ENCODE measurements around the gene BLM.
A peak's percentile ranks its signal among the peaks of the same experiment; 100 is the strongest.
"Not testable (repeated sequence)": the region's sequence is repeated elsewhere in the genome, so short reads cannot be mapped to it uniquely, and the experiment has no call there.

BLM gene

DNA sequence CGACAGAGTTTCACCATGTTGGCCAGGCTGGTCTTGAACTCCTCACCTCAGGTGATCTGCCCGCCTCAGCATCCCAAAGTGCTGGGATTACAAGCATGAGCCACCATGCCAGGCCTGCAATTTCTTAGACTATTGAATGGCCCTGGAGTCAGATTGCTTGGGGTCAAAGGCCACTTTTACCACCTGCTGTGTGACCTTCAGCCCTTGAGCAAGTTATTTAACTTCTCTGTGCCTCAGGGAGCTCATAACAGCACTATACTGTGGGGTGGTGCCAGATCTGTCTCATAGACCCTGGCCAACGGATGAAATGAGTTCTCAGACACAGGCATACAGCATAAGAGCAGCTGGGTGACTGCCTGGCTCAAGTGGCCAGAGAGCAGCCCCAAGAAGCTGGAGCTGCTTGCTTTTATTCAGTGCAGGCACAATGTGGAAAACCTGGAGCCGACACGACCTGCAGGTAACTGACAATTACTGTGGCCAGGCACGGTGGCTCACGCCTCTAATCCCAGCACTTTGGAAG is 106.4 kb downstream of the BLM start:
- no peak for DNase-seq

DNA sequence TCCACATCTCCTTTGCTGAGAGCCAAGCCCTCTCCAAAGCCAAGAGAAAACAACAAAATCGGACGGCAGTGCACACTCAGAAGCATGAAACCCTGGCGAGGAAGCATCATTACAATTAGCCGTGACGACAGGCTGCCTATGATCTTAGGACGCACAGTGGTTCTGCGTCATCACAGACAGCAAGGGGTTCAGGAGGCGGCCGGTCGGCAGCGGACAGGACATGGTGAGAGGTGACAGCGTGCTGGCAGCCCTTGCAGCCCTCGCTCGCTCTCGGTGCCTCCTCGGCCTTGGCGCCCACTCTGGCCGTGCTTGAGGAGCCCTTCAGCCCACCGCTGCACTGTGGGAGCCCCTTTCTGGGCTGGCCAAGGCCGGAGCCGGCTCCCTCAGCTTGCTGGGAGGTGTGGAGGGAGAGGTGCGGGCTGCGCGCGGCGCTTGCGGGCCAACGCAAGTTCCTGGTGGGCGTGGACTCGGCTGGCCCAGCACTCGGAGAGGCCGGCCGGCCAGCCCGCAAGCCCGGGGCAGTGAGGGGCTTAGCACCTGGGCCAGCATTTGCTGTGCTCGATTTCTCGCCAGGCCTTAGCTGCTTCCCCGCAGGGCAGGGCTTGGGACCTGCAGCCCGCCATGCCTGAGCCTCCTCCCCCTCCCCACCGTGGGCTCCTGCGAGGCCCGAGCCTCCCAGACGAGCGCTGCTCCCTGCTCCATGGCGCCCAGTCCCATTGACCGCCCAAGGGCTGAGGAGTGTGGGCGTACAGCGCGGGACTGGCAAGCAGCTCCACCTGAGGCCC is 108.2 kb downstream of the BLM start:
- DNase-seq: not testable (repeated sequence)

DNA sequence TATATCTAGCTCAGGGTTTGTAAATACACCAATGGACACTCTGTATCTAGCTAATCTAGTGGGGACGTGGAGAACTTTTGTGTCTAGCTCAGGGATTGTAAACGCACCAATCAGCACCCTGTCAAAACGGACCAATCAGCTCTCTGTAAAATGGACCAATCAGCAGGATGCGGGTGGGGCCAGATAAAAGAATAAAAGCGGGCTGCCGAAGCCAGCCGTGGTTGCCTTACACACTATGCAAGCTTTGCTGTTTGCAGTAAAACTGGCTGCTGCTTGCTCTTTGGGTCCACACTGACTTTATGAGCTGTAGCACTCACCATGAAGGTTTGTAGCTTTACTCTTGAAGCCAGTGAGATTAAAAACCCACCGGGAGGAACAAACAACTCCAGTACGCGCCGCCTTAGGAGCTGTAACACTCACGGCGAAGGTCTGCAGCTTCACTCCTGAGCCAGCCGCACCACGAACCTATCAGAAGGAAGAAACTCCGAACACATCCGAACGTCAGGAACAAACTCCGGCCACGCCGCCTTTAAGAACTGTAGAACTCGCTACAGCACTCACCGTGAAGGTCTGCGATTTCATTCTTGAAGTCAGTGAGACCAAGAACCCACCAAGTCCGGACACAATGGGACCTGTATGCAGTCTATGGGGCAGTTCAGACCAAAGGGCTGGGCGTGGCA is 109.2 kb downstream of the BLM start:
- not testable (repeated sequence) for DNase-seq

DNA sequence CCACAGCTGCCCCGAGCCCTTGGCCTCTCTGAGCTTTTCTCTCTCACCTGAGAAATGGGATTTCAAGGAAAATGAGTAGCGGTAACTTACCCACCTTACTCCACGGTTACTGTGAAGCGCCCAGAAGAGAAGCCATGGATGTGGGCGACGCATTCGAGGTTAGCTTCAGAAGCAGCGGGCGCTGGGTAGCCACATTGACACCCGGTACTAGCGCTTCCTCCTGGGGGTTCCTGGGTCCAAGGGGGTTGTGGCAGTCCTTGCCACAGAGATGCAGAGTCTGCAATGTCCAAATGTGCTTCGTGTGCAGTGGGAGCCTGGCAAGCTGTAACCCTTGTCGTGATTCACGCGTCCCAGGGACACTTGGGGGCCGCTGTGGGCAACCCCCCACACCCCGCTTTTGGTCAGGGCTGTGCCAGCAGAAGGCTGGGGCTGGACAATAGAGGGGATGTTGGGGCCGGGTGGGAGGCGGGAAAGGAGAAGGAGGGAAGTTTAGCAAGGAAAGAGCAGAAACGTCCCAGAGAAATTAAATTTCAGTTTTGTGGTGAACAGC is 109.8 kb downstream of the BLM start:
- DNase-seq: no peak

DNA sequence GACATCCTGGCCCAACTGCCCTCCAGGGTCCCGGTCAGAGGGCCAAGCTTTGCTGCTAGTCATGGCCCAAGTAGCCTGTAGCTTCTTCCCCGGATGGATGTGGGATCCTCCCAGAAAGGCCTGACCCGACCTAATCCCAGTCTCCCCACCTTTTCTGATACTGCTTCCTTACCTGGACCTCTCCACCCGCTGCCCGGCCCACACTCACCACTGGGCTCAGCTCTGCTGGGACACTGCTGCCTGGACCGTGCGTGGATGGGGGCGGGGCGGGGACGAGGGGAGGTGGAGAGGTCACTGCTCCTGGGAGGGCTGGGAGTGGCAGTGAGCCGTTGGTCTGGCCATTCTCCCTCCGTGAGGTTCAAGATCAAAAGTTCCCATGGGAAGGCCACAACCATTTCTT is 111.0 kb downstream of the BLM start:
- DNase-seq: no peak

DNA sequence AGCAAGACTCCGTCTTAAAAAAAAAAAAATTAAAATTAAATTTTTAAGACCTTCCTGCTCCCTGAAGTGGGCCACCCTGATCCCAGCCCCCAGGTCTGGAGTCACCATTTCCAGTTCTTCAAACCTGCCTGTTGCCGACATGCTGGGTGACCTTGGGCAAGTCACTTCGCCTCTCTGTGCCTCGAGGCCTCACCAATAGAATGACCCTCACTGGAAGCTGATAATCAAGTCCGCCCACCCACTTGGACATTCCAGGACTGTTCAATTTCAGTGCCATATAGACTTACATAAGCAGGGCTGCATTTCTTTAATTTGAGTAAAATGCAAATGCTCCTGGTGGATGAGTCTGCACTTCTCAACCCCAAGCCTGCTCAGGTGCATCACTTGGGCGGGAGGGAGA is 112.0 kb downstream of the BLM start:
- no peak for DNase-seq

DNA sequence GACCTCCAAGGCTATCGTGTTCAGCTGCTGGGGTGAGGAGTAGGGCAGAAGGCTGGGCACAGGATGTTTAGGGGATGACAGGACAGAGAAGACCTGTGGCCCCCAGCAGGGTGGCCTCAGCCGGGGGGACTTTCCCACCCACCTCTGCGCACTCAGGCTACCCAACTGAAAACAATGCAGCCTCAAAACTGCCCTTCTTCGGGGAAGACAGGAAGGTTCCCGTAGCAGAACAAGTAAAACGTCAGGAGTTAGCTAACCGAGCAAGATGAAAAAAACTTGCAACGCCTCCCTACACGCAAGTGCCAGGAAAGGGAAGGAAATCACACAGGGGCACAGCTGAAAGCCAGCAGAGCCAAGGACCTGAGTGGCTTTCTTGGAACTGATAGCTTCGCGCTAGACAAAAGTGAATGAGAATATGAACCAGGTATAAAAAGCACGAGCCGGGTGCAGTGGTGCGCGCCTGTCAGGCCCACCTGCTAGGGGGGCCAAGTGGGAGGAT is 112.8 kb downstream of the BLM start:
- peak; percentile 74 for DNase-seq

DNA sequence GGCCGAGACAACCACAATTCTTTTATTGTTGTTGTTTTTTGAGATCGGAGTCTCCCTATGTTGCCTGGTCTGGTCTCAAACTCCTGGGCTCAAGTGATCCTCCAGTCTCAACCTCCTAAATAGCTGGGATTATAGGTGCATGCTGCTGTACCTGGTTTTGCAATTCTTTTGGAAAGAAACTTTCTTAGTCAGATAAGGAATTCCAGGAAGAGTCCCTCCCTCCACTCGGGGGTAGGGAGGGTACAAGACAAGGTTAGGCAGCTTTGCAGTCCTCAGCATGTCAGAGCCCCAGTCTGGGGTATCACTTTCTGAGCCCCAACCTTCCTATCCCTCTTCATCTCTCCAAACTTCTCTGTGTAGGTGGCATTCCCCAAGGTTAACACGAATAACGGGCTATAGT is 117.5 kb downstream of the BLM start:
- DNase-seq: no peak

DNA sequence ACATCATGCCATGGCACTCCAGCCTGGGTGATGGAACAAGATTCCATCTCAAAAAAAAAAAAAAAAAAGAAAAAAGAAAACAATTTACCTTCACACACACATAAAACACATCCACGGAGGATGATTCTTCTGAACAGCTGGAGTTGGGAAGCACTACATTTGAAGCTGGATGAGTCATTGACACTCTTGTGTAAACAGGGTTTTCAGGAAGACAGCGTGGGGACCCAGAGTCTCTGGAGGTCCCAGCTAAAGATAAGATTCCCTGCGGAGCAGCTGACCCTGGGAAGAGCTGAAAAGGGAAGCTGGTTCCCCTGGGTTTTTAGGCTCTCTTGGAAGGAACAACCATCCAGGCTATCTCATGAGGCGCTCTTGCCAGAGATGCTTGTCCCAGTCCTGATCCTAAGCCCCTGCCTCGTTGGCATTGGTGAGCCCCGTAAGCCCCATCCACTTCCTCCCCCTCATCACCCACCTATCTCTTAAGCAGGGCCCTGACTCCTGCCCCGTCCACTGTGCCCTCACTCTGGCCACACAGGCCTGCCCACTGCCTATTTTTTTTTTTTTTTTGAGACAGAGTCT is 119.2 kb downstream of the BLM start:
- DNase-seq: no peak

DNA sequence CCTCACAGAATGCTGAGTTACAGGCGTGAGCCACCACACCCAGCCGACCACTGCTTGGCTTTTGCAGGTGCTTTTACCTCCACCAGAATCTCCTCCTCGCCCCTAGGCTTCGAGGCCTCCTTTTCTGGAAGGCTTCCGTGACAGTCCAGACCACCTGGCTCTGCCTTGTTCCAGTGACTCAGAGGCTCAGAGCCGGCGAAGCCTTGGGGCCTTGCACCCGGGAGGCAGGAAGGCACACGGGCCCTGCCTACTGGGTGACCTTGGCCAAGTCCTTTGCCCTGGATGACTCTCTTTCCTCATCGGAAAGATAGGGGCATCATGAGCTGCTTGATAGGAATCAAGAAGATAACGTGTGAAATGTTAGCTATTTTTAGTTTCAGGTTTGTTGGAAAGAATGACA is 119.9 kb downstream of the BLM start:
- no peak for DNase-seq

DNA sequence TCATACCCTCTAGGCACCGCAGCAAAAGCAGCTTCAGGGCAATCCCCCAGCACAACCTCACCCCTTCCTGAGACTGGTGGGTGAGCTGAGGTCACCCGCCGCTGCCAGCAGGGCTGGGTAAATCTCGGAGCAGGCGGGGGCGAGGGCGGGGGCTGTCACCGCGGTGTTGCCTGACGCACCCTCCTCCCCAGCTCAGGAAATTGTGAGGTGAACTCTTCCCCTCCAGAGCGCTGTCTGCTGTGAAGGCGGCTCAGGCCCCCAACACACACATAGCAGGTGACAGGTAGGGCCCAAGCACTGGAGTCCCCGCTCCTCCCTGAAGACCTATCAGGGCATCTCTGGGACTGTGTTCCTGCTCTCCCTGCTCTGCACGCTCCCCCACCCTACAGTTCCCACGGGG is 121.0 kb downstream of the BLM start:
- peak; percentile 89 for DNase-seq

DNA sequence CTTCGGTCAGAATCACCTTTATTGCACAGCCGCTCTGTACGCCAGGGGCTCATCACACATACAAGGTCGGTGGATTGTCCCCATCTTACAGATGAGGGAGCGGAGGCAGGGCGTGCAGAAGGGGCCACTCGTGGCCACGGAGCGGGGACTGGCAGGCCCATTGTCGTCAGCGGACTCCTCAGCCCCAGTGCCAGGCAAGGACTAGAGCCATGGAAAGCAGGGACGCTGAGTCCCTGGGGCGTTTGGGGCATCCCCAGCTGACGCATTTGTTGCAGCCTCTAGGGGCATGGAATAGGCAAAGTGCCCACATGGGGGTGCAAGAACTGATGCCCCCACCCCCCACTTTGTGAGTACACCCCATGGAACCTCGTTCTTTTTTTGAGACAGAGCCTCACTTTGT is 121.4 kb downstream of the BLM start:
- no peak for DNase-seq

DNA sequence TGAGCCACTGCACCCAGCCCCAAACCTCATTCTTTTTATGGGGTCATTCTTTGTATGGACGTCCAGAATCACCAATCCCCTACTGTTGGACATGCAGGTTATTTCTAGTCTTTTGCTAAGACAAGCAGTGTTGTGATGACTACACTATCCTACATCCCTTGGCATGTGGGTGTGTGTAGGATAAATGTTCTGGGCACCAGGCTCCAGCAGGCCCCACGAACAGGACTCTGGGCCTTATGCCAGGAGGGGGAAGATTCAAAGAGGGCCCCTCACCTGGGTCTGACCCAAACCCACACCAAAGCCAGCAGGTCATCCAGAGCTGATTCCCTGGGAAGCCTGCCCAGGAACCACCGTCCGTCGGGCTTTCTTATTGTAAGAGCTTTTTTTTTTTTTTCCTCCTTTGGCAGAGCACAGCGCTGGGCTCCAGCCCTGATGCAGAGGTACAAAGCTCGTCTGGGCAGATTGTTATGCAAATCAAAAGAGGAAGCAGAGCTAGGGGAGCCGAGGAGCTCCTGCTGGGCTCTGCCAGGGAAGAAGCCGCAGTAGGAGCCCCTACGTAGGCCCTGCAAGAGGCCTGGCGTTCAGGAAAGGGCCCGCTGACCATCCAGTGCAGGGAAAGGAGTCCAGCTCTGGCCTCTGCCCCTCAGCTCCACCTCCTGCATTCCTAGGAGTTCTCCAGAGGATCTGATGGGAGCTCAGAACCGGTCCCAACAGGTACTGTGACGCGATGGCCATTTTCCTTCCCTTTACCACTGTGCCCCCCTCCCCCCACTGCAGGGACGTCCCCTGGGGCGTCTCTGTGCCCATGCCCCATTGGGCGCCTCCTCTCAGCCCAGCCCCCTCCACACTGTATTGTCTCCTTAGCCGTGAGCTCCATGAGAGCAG is 122.3 kb downstream of the BLM start:
- DNase-seq: peak; percentile 49

DNA sequence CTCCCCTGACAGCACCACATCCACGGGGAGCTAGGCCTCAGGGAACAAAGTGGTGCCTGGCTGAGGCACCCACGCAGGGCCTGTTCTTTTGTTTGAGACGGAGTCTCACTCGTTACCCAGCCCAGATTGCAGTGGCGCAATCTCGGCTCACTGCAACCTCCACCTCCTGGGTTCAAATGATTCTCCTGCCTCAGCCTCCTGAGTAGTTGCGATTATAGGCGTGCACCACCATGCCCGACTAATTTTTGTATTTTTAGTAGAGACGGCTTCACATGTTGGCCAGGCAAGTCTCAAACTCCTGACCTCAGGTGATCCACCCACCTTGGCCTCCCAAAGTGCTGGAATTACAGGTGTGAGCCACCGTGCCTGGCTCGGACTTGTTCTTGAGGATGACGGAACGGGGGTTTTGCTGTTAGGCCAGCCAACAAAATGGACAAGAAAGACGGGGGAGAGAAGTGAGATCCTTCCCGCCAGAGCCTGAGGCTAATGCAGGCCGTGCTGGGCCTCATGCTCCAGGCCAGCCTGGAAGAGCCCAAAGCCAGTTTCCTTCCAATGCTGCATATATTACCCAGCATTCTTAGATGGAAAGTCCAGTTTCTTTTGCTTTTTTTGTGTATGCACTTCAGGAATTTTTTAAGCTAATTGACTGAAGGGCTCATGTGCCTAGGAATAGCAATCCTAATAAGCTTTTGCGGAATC is 123.2 kb downstream of the BLM start:
- DNase-seq: no peak

DNA sequence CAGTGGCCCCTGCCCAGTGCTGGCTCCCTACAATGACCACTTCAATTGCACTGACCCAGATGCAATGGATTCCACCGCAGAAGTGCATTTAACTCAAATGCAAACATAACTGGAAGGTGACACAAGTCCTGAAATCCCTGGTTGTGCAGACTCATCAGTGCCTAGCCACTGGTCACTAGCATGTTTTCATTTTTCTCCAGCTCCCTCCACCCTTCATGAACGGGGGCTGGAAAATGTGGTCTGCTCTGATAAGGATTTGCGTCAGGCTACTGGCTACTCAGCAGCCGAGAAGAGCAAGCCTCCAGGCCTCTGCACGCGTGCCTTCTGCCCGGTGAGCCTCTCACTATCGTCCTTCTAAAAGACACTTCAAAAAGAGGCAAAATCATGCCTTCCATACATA is 123.8 kb downstream of the BLM start:
- no peak for DNase-seq

DNA sequence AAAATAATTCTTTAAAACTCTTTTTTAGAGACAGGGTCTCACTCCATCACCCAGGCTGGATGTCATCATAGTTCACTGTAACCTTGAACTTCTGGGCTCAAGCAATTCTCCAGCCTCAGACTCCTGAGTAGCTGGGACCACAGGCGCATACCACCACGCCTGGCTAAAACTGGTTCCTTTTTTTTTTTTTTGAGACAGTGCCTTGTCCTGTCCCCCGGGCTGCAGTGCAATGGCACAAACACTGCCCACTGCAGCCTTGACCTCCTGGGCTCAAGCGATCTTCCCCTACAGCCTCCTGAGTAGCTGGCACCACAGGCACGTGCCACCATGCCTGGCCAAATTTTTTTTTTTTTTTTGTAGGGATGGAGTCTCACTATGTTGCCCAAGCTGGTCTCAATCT is 127.5 kb downstream of the BLM start:
- DNase-seq: no peak

DNA sequence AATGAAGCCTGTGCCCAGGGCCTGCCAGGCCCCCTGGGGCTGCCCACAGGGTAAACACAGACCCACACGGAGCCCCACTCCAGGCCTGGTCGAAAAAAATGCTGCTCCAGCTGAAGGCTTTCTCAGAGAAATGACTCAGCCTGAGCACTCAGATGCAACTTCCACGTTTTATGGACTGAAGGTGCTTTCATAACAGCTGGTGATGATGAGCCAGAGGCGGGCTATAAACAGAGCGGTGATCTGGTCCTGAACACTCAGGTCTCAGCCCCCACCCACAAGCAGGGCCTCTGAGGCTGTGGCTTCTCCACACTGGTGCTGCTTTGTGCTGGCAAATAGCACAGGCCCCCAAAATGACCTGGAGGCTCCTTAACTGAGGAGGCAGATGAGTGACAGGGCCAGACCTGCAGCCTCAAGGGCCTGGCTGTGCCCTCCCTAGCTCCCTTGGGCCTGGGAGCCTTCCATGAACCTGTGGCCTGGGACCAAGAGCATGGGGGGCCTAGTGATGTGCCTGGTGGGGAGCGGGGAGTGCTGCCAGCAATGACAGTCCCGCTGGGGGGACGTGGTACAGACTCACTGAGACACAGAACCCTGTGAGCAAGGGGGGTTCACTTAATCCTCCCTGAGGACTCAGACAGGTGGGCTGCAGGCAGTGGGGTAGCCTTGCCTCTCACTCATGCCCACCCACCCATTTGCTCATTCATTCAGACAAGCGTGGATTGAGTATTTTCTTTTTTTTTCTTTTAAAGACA is 128.2 kb downstream of the BLM start:
- peak; percentile 73 for DNase-seq

DNA sequence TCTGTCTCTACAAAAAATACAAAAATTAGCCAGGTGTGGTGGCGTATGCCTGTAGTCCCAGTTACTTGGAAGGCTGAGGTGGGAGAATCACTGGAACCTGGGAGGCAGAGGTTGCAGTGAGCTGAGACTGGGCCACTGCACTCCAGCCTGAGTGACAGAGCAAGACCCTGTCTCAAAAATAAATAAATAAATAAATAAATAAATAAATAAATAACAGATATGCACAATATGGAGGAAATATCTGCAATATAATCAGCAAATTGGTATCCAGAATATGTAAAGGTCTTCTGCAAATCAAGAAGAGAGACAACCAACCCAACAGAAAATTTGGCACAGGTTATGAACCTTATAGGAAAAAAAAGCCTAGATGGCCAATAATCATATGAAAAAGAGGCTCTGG is 132.3 kb downstream of the BLM start:
- DNase-seq: not testable (repeated sequence)

DNA sequence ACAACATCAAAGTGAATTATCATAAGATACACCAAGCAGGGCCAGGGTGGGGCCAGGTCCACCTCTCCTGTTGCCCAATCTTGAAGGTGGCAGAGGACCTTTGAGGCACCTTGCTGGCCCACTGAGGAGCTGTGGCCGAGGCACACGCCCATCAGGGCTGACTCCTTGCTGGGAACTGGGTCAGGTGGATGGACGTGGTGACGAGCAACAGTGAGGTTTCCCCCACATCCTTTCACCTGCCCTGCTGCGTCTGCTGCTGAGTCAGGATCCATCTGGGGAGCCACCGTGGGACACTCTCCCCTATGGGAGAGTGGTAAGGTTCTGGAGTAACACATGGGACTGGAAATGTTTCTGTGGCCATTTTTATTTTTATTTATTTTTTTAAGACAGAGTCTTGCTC is 134.0 kb downstream of the BLM start:
- DNase-seq: peak; percentile 48

DNA sequence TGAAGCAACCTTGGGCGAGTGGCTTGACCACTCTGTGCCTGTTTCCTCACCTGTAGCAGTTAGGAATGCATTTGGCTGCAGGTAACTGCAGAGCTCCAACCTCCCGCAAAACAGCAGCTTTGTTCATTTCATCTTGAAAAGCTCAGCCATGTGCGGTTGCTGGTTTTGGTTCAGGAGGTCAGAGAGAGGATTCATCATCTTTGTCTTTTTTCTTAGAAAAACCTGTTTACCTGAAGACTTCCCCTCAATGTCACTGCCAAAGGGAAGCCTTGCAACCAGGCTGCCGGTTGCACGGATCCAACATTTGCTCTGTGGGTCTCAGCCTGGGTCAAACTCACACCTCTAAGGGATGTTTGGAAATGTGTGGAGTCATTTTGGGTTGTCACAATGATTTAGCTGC is 134.8 kb downstream of the BLM start:
- no peak for DNase-seq

DNA sequence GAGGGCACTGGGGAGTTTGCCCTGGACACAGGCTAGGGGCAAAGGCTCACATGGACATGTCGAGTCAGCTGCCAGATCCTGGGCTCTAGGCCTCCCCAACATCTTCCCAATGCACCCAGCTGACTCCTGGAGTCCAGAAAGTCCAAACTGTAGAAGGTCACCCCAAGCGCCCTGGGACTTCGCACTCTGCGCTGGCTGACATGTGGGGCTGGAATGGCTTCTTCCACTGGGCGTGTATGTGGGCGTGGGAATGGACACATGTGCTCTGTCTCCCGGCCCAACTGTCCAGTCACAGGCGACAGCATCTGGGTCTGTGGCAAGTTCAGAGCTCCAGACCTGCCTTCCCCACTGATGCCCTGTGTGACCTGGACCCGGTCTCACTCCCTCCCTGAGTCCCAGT is 138.0 kb downstream of the BLM start:
- DNase-seq: no peak

Data from CD4-positive, alpha-beta T cell treated with Interleukin-15 for 1 hour (primary cell).